ENCODE results near the gene EPHB6. TPM values are rescaled to one million over a fixed set of nuclear protein-coding genes. Genes with fewer than 3 reads are reported as not detected.

EPHB6 gene
- polyA plus RNA-seq, 1 of the 3 experiments (the other 2 are of a cell fraction): 1.8 TPM

- ChIA-PET POLR2A (no interaction called here), CTCF (interaction anchor here (0.7 to 10.1 kb wide), 15 partner anchors 8 to 316 kb away, joined by 3 to 163 read pairs (median 14); partner anchors contain the start of gene EPHB6)
- H3F3A ChIP-seq (replicated peaks; ENCODE audit: insufficient read depth): peaks cover 15% of the 10 kb centered on the region
- H3K4me1 ChIP-seq (ENCODE audit: control insufficient read depth in 1 of 2, insufficient read depth in 2 of 2, low read depth in 1 of 2, low read length in 1 of 2): peaks cover 26 to 33% of the 10 kb centered on the region in 2 experiments
- H2AFZ ChIP-seq (ENCODE audit: low read depth): no peak overlapping the region; the same call in 1 of the 2 replicates
- TF ChIP-seq SIN3A (IDR thresholded peaks at IDR 0.05; ENCODE audit: borderline replicate concordance, low read depth, low read length) (no peak), TAF1 (IDR thresholded peaks at IDR 0.05; ENCODE audit: borderline replicate concordance, low read depth, low read length) (no peak), RAD21 (IDR thresholded peaks at IDR 0.05; ENCODE audit: low read length) (no peak), FOXJ3 (CRISPR knock-in tag; IDR thresholded peaks at IDR 0.05) (no peak), GATA2 (CRISPR knock-in tag; IDR thresholded peaks at IDR 0.05) (no peak), IRF3 (IDR thresholded peaks at IDR 0.05; ENCODE audit: low read depth, low read length) (no peak), PBX3 (IDR thresholded peaks at IDR 0.05) (no peak; the same call in 1 of the 2 replicates), TEAD4 (IDR thresholded peaks at IDR 0.05; ENCODE audit: borderline replicate concordance, insufficient read depth) (no peak), NFIC (IDR thresholded peaks at IDR 0.05; ENCODE audit: borderline replicate concordance) (no peak), JUND (IDR thresholded peaks at IDR 0.05) (no peak), EP300 (IDR thresholded peaks at IDR 0.05; ENCODE audit: borderline replicate concordance in 1 of 2, low read depth in 1 of 2, low read length in 1 of 2) (no peak), RFX5 (IDR thresholded peaks at IDR 0.05; ENCODE audit: low read length) (no peak)
- no peaks in the 10 kb centered on the region for H3K79me2 ChIP-seq (ENCODE audit: insufficient read depth)
- H3K9me2 ChIP-seq: no peaks in the 10 kb centered on the region
- no peak for DNase-seq
- H3K27ac ChIP-seq (ENCODE audit: low read depth in 2 of 2, low read length in 1 of 2): peak overlapping the region in 1 of 2 experiments; percentile 56; a peak in 2 of 4 replicates
- H3K4me2 ChIP-seq: peak overlapping the region; percentile 38
- WGBS (ENCODE audit: low lambda C conversion rate): 48% methylated on average over 7 of the region's 7 CpGs
- H4K20me1 ChIP-seq (ENCODE audit: insufficient read depth): no peaks in the 10 kb centered on the region
- no peaks in the 10 kb centered on the region for H3K9me3 ChIP-seq
- H3K27me3 ChIP-seq (ENCODE audit: insufficient read depth): peaks cover 10% of the 10 kb centered on the region; the same call in 1 of the 2 replicates
- H3K9ac ChIP-seq: peak overlapping the region; percentile 10; the same call in 1 of the 2 replicates
- H3K4me3 ChIP-seq (ENCODE audit: low read depth in 2 of 2, low read length in 1 of 2): no peak overlapping the region
- H3K36me3 ChIP-seq (replicated peaks in 1 of 2; ENCODE audit: control insufficient read depth in 1 of 2, insufficient read depth in 2 of 2, low read length in 1 of 2): no peaks in the 10 kb centered on the region
These were observed 42.2 kb upstream of the EPHB6 start for GRCh38 chr7:142812437-142813215.

- 9% methylated on average over 2 of the region's 2 CpGs for WGBS (ENCODE audit: low lambda C conversion rate)
- H3K4me2 ChIP-seq: peak overlapping the region; percentile 38; the same call in 1 of the 2 replicates
- peaks cover 20 to 33% of the 10 kb centered on the region in 2 experiments for H3K4me1 ChIP-seq (ENCODE audit: control insufficient read depth in 1 of 2, insufficient read depth in 2 of 2, low read depth in 1 of 2, low read length in 1 of 2)
- CTCF ChIA-PET: interaction anchor here (0.7 to 10.1 kb wide), 18 partner anchors 8 to 402 kb away, joined by 3 to 163 read pairs (median 7); partner anchors contain the start of gene EPHB6
- no peak overlapping the region for H3K4me3 ChIP-seq (ENCODE audit: low read depth in 2 of 2, low read length in 1 of 2)
- H3K79me2 ChIP-seq (ENCODE audit: insufficient read depth): no peaks in the 10 kb centered on the region
- no peaks in the 10 kb centered on the region for H3K36me3 ChIP-seq (replicated peaks in 1 of 2; ENCODE audit: control insufficient read depth in 1 of 2, insufficient read depth in 2 of 2, low read length in 1 of 2)
- POLR2A ChIA-PET: interaction anchor here (0.8 kb wide), 1 partner anchor 15 kb away, joined by 3 read pairs; no protein-coding TSS in a partner anchor
- H3K9me3 ChIP-seq: no peaks in the 10 kb centered on the region
- H3K9me2 ChIP-seq: no peaks in the 10 kb centered on the region
- H4K20me1 ChIP-seq (ENCODE audit: insufficient read depth): no peaks in the 10 kb centered on the region
- H2AFZ ChIP-seq (ENCODE audit: low read depth): no peak overlapping the region; the same call in 1 of the 2 replicates
- H3F3A ChIP-seq (replicated peaks; ENCODE audit: insufficient read depth): peaks cover 9% of the 10 kb centered on the region
- peak overlapping the region; percentile 10; the same call in 1 of the 2 replicates for H3K9ac ChIP-seq
- H3K27ac ChIP-seq (ENCODE audit: low read depth in 2 of 2, low read length in 1 of 2): peak overlapping the region; percentile 56 to 69
- no peak for DNase-seq
- peaks cover 10% of the 10 kb centered on the region; the same call in 1 of the 2 replicates for H3K27me3 ChIP-seq (ENCODE audit: insufficient read depth)
- no peak for TF ChIP-seq EP300 (IDR thresholded peaks at IDR 0.05; ENCODE audit: borderline replicate concordance in 1 of 2, low read depth in 1 of 2, low read length in 1 of 2)
- TF ChIP-seq GATA2 (CRISPR knock-in tag; IDR thresholded peaks at IDR 0.05): no peak
- TF ChIP-seq RCOR1 (IDR thresholded peaks at IDR 0.05; ENCODE audit: low read length): no peak
- 0 out of 2 replicates have a peak, but pooled peaks have one; percentile 10 for TF ChIP-seq TEAD4 (IDR thresholded peaks at IDR 0.05; ENCODE audit: borderline replicate concordance, insufficient read depth)
- no peak for TF ChIP-seq NRF1 (IDR thresholded peaks at IDR 0.05; ENCODE audit: low read depth, low read length)
- TF ChIP-seq MAX (IDR thresholded peaks at IDR 0.05; ENCODE audit: low read depth): no peak
- no peak for TF ChIP-seq MEF2A (IDR thresholded peaks at IDR 0.05; ENCODE audit: borderline replicate concordance, low read depth)
- TF ChIP-seq TAF1 (IDR thresholded peaks at IDR 0.05; ENCODE audit: borderline replicate concordance, low read depth, low read length): no peak
- no peak for TF ChIP-seq GABPA (IDR thresholded peaks at IDR 0.05; ENCODE audit: low read depth)
- no peak for TF ChIP-seq USF2 (IDR thresholded peaks at IDR 0.05; ENCODE audit: borderline replicate concordance, low read depth, low read length)
- TF ChIP-seq TCF12 (IDR thresholded peaks at IDR 0.05): peak; percentile 47
- TF ChIP-seq PBX3 (IDR thresholded peaks at IDR 0.05): peak; percentile 32; the same call in 1 of the 2 replicates
- peak; percentile 58 for TF ChIP-seq NFIC (IDR thresholded peaks at IDR 0.05; ENCODE audit: borderline replicate concordance)
- TF ChIP-seq FOXJ3 (CRISPR knock-in tag; IDR thresholded peaks at IDR 0.05): no peak
- TF ChIP-seq FOSL2 (IDR thresholded peaks at IDR 0.05; ENCODE audit: borderline replicate concordance, low read depth): peak; percentile 76
- no peak for TF ChIP-seq POLR2AphosphoS5 (IDR thresholded peaks at IDR 0.05; ENCODE audit: low read depth, low read length)
These were observed 41.6 kb upstream of the EPHB6 start for GRCh38 chr7:142813226-142813625.
